ENCODE data around the gene KLK13. TPM values are rescaled to one million over a fixed set of nuclear protein-coding genes. Genes with fewer than 3 reads are reported as not detected.

Gene KLK13
- total RNA-seq, 1 donor, result not detected

DNA sequence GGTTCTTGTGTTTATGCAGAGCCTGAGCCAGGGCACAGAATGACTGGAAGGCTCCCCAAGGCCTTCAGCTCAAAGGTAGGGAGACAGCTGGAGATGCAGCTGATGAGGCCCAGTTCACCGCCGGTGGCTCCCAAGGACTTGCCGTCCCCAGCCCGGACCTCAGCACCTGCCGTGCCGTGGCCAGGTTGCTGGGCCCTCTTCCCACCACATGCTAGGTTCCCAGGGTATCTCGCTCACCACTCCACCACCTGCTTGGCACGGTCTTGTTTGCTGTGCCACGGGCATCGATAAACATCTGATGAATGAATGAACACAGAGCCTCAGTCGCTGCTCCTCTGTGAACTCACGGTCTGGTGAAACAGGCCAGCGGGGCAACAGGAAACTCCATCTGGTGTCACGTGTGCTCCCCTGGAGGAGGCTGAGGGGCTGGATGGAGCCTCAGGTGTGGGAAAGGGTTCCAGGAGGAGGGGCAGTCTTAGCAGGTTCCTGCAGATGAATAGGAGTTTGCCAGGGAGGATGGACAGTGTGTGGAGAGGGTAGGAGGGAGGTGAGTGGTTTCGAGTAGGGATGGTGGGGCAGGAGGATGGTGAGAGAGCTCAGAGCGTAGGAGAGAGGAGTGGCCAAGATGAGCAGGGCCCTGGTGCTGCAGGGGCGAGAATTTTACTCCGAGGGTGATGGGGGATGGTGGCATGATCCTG is 21.4 kb upstream of the KLK13 start:
- H2AFZ ChIP-seq (ENCODE audit: low read length), result no peak overlapping the region
- TF ChIP-seq, protein P1, sequence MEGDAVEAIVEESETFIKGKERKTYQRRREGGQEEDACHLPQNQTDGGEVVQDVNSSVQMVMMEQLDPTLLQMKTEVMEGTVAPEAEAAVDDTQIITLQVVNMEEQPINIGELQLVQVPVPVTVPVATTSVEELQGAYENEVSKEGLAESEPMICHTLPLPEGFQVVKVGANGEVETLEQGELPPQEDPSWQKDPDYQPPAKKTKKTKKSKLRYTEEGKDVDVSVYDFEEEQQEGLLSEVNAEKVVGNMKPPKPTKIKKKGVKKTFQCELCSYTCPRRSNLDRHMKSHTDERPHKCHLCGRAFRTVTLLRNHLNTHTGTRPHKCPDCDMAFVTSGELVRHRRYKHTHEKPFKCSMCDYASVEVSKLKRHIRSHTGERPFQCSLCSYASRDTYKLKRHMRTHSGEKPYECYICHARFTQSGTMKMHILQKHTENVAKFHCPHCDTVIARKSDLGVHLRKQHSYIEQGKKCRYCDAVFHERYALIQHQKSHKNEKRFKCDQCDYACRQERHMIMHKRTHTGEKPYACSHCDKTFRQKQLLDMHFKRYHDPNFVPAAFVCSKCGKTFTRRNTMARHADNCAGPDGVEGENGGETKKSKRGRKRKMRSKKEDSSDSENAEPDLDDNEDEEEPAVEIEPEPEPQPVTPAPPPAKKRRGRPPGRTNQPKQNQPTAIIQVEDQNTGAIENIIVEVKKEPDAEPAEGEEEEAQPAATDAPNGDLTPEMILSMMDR (IDR thresholded peaks at IDR 0.05; ENCODE audit: extremely low read depth, low read depth, low read length), result no peak
- peak; percentile 67 for DNase-seq (ENCODE audit: insufficient read length, low spot score, missing footprints)
- no peak overlapping the region for H3K4me2 ChIP-seq (ENCODE audit: insufficient read depth, low read length)
- no peaks in the 10 kb centered on the region for H3K27me3 ChIP-seq (ENCODE audit: insufficient read depth, low read length)
- H3K4me1 ChIP-seq (ENCODE audit: insufficient read depth, low read length), result no peaks in the 10 kb centered on the region
- H4K20me1 ChIP-seq (ENCODE audit: insufficient read depth, low read length), result no peaks in the 10 kb centered on the region
- H3K4me3 ChIP-seq (ENCODE audit: insufficient read depth, low read length), result no peak overlapping the region
- H3K79me2 ChIP-seq (ENCODE audit: insufficient read depth, low read length), result no peaks in the 10 kb centered on the region
- no peaks in the 10 kb centered on the region for H3K9me3 ChIP-seq (ENCODE audit: low read depth, low read length)
- no peaks in the 10 kb centered on the region for H3K36me3 ChIP-seq (ENCODE audit: insufficient read depth, low read length)
- H3K27ac ChIP-seq (ENCODE audit: low read depth, low read length), result no peak overlapping the region

DNA sequence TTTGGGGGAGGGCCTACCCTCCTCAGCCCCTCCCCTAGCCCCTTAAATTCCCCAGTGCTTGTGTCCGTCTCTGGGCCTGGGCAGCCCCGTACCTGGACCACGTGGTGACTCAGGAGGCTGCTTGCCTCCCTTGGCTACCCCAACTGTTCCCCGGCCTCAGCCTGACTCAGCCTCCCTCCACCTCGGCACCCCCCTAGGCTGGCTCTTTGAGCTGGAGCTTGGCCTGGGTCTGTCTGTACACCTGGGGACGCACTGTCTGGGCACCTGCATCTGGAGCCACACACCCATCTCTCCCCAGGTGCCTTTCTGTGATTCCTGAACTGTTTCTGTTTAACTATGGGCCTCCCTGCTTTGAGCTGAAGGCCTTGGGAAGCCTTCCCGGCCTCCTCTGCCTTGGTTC is 19.6 kb upstream of the KLK13 start:
- Histone ChIP-seq H3K27ac (ENCODE audit: low read depth, low read length) (no peak overlapping the region), H3K9me3 (ENCODE audit: low read depth, low read length) (no peaks in the 10 kb centered on the region), H2AFZ (ENCODE audit: low read length) (no peak overlapping the region), H4K20me1 (ENCODE audit: insufficient read depth, low read length) (no peaks in the 10 kb centered on the region), H3K79me2 (ENCODE audit: insufficient read depth, low read length) (no peaks in the 10 kb centered on the region), H3K36me3 (ENCODE audit: insufficient read depth, low read length) (no peaks in the 10 kb centered on the region), H3K4me3 (ENCODE audit: insufficient read depth, low read length) (no peak overlapping the region), H3K4me2 (ENCODE audit: insufficient read depth, low read length) (no peak overlapping the region), H3K4me1 (ENCODE audit: insufficient read depth, low read length) (no peaks in the 10 kb centered on the region), H3K27me3 (ENCODE audit: insufficient read depth, low read length) (no peaks in the 10 kb centered on the region)
- DNase-seq (ENCODE audit: insufficient read length, low spot score, missing footprints), result peak; percentile 67
- TF ChIP-seq, protein P1 (IDR thresholded peaks at IDR 0.05; ENCODE audit: extremely low read depth, low read depth, low read length), result no peak

DNA sequence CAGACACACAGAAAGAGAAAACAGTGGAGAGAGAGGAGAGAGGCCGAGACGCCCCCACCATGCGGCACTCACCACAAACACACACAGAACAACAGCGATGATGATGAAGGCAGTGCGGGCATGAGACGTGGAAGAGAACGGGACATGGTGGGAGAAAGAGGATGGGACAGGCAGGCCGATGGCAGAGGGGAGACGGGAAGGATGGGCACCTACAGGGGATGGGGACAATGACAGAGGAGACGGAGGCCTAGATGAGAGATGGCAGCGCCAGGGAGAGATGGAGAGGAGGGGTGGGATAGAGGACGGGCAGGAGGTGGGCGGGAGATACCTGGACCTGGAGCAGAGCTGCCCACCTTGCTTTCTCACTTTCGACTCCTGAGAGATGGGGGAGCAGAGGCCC is 18.9 kb upstream of the KLK13 start:
- Histone ChIP-seq H3K79me2 (ENCODE audit: insufficient read depth, low read length) (no peaks in the 10 kb centered on the region), H3K27me3 (ENCODE audit: insufficient read depth, low read length) (no peaks in the 10 kb centered on the region), H3K9me3 (ENCODE audit: low read depth, low read length) (no peaks in the 10 kb centered on the region), H4K20me1 (ENCODE audit: insufficient read depth, low read length) (no peaks in the 10 kb centered on the region), H3K4me3 (ENCODE audit: insufficient read depth, low read length) (no peak overlapping the region), H3K4me1 (ENCODE audit: insufficient read depth, low read length) (no peaks in the 10 kb centered on the region), H3K27ac (ENCODE audit: low read depth, low read length) (no peak overlapping the region), H3K4me2 (ENCODE audit: insufficient read depth, low read length) (no peak overlapping the region), H3K36me3 (ENCODE audit: insufficient read depth, low read length) (no peaks in the 10 kb centered on the region), H2AFZ (ENCODE audit: low read length) (no peak overlapping the region)
- TF ChIP-seq, protein P1 (IDR thresholded peaks at IDR 0.05; ENCODE audit: extremely low read depth, low read depth, low read length), result no peak
- peak; percentile 35 for DNase-seq (ENCODE audit: insufficient read length, low spot score, missing footprints)

DNA sequence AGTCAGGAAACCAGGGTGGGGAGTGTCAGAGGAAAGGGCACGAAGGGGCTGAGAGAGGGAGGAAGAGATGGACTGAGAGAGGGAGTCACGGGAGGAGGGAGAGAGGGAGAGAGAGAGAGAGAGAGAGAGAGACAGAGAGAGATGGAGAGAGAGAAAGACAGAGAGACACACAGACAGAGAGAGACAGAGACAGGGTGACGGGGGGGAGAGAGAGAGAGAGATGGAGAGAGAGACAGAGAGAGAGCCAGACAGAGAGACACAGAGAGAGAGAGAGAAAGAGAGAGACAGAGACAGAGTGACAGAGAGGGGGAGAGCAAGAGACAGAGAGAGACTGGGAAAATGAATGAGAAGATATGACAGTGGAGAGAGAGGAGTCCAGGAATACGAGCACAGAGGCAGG is 18.3 kb upstream of the KLK13 start:
- TF ChIP-seq, protein P1 (IDR thresholded peaks at IDR 0.05; ENCODE audit: extremely low read depth, low read depth, low read length), result no peak
- no peaks in the 10 kb centered on the region for H4K20me1 ChIP-seq (ENCODE audit: insufficient read depth, low read length)
- no peak for DNase-seq (ENCODE audit: insufficient read length, low spot score, missing footprints)

More for the DNA sequence above, 18.3 kb upstream of the KLK13 start:
- Histone ChIP-seq H3K27me3 (ENCODE audit: insufficient read depth, low read length) (no peaks in the 10 kb centered on the region), H3K4me1 (ENCODE audit: insufficient read depth, low read length) (no peaks in the 10 kb centered on the region), H2AFZ (ENCODE audit: low read length) (no peak overlapping the region), H3K27ac (ENCODE audit: low read depth, low read length) (no peak overlapping the region), H3K79me2 (ENCODE audit: insufficient read depth, low read length) (no peaks in the 10 kb centered on the region), H3K9me3 (ENCODE audit: low read depth, low read length) (no peaks in the 10 kb centered on the region), H3K4me2 (ENCODE audit: insufficient read depth, low read length) (no peak overlapping the region), H3K36me3 (ENCODE audit: insufficient read depth, low read length) (no peaks in the 10 kb centered on the region), H3K4me3 (ENCODE audit: insufficient read depth, low read length) (no peak overlapping the region)
